AG04450 (cell line): ENCODE measurements around the gene UNC5C. TPM values are rescaled to one million over a fixed set of nuclear protein-coding genes. Genes with fewer than 3 reads are reported as not detected.

Experiments
- CTCF ChIA-PET: fragments of 300-600, 350-600 bp; formaldehyde crosslinking; extraction: SDS; loops from one replicate; lab custom pipeline; 2022; ENCODE audit warnings: antibody characterized with exemption, inconsistent platforms; lab: Charles Lee
- POLR2A ChIA-PET: fragments of 350-600 bp; formaldehyde crosslinking; extraction: SDS; loops from one replicate; lab custom pipeline; 2021; ENCODE audit warnings: antibody characterized with exemption, inconsistent platforms; lab: Yijun Ruan, JAX
- DNase-seq: peaks from one replicate; pipeline ENCODE4 v3.0.0-alpha.2; 2011; ENCODE audit warnings: low read depth, low spot score
- H3K27ac ChIP-seq: one replicate; pipeline ENCODE4 v1.5.1; 2012; ENCODE audit warnings: low read depth, low read length, control low read depth
- H3K27me3 ChIP-seq: one replicate; pipeline ENCODE4 v1.6.0; 2012; ENCODE audit warnings: low read length; ENCODE audit not compliant: control insufficient read depth, insufficient read depth
- H3K4me3 ChIP-seq: 2 replicates; pipeline ENCODE4 v1.5.1; 2011; ENCODE audit warnings: mild to moderate bottlenecking, low read depth, low read length, control low read depth
- H3K9me3 ChIP-seq: 2 replicates; pipeline ENCODE4 v1.5.1; 2012; ENCODE audit warnings: low read length; ENCODE audit not compliant: control insufficient read depth, insufficient read depth
- CTCF ChIP-seq: IDR thresholded peaks from 2 replicates; pipeline ENCODE4 v1.5.1; 2011; ENCODE audit warnings: low read depth, low read length, control low read depth, inconsistent platforms
- polyA plus RNA-seq: library from polyadenylated mRNA; depleted of rRNA; stranded (reverse); fragments of >200 nt; gene quantifications from 2 replicates; pipeline ENCODE4 v1.2.3, GENCODE V29; 2011

Gene UNC5C
- polyA plus RNA-seq, 1 experiment: 0.07 TPM

DNA sequence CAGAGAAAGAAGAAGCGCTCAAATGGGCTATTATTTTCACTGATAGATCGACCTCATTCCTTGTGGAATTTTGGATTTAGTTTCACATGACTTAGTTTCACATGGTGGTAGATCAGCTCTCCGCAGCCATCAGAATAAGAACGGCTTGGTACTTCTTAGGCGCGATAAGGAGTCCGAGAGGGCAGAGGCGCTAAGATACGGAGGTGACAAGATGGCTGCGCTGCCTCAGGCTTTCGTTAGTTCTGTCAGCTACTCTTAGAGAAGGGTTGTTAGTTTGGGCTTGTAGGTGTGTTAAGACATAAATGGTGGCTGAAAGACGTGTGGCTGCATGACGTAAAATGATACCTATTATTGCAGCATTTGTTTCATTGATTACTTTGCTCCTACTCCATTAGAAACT is 169.1 kb downstream of the UNC5C start:
- no peak overlapping the region for H3K4me3 ChIP-seq
- H3K27ac ChIP-seq: no peak overlapping the region
- ChIA-PET CTCF (interaction anchor here (0.7 kb wide), 1 partner anchor 259 kb away, joined by 3 read pairs; no protein-coding TSS in a partner anchor), POLR2A (no interaction called here)
- H3K27me3 ChIP-seq: no peaks in the 10 kb centered on the region
- DNase-seq: no peak
- no peaks in the 10 kb centered on the region for H3K9me3 ChIP-seq
- TF ChIP-seq CTCF: no peak

DNA sequence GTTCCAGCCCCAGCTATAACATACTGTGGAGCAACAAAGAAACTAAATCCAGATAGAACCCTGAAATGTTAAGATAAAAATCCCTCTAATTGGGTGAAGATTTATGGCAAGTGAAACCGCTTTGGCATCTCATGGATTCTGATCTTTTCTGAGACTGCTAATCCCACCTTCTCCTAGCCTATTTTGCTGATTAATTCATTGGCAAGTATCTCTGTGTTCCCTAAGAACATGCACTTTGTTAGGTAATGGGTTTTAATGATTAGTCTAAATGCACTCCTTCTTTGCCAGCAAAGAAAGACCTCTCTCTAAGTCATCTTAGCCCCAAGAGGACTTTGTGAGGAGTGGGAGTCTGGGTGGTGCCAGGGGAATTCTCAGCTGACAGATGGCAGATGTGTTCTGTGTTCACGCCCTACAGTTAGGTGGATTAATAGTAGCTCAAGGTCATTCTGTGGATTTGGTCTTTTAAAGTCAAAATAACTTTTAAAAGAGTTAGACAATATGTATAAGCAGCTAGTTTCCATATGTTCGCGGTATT is 171.3 kb downstream of the UNC5C start:
- Histone ChIP-seq H3K9me3 (no peaks in the 10 kb centered on the region), H3K27ac (no peak overlapping the region), H3K4me3 (no peak overlapping the region), H3K27me3 (no peaks in the 10 kb centered on the region)
- TF ChIP-seq CTCF: no peak
- ChIA-PET POLR2A (no interaction called here), CTCF (no interaction called here)
- DNase-seq: no peak

GRCh38 chr4:95371476-95372224 is 177.1 kb downstream of the UNC5C start:
- H3K9me3 ChIP-seq: no peaks in the 10 kb centered on the region
- no peak overlapping the region for H3K4me3 ChIP-seq
- TF ChIP-seq CTCF: no peak
- DNase-seq: no peak
- ChIA-PET POLR2A (no interaction called here), CTCF (no interaction called here)
- no peak overlapping the region for H3K27ac ChIP-seq
- H3K27me3 ChIP-seq: no peaks in the 10 kb centered on the region

DNA sequence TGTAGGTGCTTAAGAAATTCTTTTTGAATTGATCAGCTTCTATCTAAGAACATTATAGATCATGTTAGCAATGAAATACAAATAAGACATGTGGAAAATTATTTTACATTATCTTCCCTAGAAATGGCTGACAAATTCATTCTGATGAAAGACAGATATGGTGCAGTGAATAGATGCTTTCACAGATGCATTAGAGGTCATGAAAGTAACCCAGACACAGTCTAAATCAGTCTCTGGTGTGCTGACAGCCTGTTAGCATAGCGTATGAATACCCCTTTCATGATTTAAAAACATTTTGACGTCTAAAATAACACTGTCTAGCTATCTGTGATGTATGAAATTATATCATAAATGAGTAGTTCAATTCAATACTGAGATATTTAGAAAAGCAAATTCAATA is 180.9 kb downstream of the UNC5C start:
- Histone ChIP-seq H3K9me3 (no peaks in the 10 kb centered on the region), H3K27me3 (no peaks in the 10 kb centered on the region), H3K27ac (no peak overlapping the region), H3K4me3 (no peak overlapping the region)
- ChIA-PET CTCF (no interaction called here), POLR2A (no interaction called here)
- no peak for TF ChIP-seq CTCF
- DNase-seq: no peak

- ChIA-PET CTCF (no interaction called here), POLR2A (no interaction called here)
- TF ChIP-seq CTCF: no peak
- H3K4me3 ChIP-seq: no peak overlapping the region
- no peak for DNase-seq
- no peaks in the 10 kb centered on the region for H3K27me3 ChIP-seq
- H3K27ac ChIP-seq: no peak overlapping the region
- no peaks in the 10 kb centered on the region for H3K9me3 ChIP-seq
Observed at GRCh38 chr4:95363966-95364365, 184.8 kb downstream of the UNC5C start.
